SIG-M5 (cell line): ENCODE data around the gene RNF208.
"Not testable (repeated sequence)": the region's sequence is repeated elsewhere in the genome, so short reads cannot be mapped to it uniquely, and the experiment has no call there.

Experiments
- DNase-seq: peaks from one replicate; lab custom pipeline; 2025; lab: John Stamatoyannopoulos, UW

The RNF208 gene

DNA sequence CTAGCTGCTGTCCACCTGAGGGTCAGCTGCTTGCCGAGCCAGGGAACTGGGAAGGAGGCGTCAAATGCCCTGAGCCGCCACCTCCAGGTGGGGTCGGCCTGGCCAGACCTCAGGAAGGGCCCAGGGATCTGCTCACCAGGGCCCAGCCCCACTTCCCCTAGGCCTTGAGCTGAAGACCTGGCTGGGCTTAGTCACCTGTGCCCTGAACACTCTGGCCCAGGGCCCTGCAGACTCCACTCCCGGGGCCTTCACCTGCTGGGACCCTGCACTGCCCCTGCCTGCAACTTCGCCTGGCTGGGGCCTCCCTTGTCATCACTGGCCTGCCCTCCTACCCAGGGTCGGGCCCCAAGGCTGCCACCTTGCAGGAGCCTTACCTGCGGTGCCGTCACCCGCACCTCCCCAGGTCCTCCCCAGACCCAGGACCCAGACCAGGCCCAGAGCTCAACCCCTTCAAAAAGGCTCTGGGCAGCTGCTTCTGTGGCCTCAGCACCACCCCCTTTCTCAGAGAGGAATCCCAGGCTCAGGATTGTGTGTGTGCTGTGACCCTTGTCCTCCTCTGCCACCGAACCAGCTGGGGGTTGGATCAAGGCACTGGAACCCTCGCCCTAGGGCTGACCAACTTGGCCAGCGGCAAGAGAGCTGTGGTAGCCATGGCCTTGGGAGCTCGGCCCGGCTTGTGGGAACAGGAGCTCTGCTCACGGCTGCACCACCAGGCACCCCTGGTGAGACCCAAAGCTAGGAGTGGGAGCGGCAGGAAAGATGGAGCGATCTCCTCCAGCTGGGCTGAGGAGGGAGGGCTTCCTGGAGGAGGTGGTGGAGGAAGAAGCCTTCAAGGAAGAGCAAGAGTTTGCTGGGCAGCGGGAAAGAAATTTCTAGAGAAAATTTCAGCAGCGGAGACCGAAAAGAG lies 31.9 kb upstream of the RNF208 start:
- no peak for DNase-seq

DNA sequence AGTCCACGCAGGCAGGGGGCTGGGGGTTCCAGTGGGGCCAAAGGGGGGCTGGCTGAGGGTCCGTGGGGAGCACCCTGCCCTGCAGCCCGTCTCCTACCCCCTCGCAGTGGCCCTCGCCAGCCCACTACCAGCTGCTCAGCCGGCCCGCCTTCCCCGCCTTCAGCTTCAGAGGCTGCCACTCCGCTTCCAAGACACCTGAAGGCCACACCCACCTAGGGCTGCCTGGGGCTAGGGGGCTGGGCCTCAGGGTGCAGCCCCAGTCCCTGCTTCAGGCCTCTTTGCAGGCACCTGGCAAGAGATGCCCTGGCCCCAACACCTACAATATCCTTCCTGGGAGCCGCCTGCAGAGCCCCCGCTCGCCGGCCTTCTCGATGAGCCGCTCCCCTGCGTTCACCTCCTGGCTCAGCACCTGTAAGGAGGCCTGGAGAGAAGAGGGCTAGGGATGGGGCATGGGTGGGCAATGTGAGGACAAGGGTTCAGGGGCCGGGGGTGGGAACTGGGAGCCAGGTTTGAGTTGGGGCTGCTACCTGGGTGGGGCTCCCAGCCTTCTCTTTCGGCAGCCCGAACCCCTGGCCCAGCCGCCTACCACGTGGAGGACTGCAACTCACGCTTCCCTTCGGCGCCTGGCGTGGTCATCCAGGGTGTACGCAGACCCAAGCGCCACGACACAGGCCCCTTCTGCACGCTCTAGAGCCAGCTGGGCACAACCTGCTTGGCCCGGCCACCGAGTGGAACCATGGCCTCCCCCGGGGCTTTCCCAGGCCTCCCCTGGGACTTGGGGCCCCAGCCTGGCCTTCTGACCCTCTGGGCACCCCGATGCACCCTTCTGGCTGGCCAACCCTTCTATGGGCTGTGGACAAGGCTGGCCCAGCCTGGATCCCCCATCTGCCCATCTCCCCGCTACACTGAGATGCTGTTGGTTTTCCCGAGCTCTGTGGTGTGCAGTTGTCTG lies 30.8 kb upstream of the RNF208 start:
- DNase-seq: no peak

DNA sequence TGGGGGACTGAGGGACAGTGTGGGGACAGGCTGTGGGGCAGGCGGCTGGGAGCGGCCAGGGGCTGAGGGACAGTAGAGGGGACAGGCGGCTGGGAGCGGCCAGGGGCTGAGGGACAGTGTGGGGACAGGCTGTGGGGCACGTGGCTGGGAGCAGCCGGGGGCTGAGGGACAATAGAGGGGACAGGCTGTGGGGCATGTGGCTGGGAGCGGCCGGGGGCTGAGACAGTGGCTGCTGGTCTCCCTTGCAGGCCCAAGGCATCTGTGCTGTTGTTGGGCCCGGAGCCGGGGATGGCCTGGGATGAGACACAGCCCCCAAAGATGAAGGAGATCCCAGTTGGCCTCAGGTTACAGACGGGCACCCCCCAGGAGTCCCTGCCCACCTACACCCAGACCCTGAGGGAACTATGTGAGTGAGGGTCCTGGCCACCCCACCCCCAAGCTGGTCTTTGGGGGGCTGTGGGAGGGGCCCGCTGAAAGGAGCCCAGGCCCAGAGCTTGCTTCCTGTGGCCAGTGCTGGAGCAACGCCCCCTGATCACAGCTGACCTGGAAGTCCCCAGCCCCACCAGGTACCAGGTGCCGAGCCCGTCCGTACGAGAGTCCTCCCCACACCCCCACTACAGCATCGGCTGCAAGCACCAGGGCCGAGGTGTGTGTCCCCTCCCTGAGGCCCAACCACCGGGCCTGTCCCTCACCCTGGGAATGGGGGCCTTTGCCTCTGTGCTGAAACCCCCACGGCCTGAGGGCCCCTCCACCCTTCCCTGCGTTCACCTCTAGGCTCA lies 29.6 kb upstream of the RNF208 start:
- DNase-seq: no peak

DNA sequence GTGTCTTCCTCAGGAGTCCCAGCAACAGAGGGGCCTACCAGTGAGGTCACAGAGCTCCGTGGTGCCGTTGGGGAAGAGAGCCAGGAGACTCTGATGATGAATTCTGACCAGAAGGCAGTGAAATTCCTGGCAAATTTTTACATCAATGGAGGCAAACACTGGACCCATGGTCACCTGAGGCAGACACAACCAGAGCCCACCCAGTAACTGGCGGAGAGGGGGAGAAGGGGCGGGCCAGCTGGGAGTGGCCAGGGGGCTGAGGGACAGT lies 29.1 kb upstream of the RNF208 start, which contains the start of gene STPG3:
TSS of gene STPG3 (plus strand) at position 93 of the 268 bp plus-strand sequence. CDS start at position 94, 1 bp downstream.
- no peak for DNase-seq

DNA sequence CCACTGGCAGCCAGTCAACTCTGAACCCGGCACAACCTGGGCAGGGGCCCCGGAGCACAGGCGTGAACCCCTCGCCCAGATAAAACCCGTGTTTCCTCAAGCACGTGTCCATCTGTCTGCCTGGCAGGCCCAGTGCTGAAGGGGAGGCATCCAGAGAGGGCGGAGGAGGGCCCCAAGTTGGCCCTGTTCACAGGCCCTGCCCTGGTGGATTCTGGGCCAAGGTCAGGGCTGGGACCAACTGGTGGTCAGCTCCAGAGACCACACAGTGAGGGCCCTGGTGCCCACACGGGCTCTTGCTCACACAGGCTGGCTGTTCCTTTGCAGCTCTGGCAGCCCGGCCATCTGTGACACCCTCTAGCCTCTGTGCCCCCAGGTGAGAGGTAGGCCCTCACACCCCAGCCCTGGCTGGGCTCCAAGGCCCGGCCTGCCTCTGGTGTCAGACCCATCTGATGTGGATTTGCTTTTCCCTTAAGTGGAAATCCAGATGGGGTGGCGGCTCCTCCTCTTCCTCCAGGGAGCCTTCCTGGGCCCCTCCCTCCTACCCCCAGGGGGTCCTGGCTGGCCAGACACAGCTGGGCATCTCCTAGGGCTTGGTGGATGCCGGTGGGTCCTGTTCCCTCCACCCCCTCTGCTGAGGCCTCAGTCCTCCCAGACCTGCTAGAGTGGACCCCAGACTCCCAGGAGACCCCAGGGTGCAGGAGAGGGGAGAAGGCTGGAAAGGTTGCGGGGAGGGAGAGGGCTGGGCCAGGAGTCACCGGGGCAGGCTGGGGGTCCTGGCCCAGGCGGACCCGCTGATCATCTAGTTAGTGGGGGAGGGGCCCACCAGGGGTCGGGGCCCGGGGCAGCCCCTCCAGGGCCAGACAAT lies 28.5 kb upstream of the RNF208 start:
- no peak for DNase-seq

DNA sequence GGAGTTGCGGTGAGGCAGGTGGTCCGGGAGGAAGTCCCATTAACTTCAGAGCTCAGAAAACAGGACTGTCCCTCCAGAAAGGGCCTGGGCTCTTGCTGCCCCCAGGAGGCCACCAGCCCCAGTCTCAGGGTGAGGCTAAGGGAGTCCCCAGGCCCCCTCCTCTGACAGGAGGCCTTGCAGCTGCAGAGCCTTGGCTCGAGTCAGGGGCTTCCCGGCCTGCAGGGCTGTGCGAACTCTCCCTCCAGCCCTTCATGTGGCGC lies 25.8 kb upstream of the RNF208 start:
- DNase-seq: no peak

DNA sequence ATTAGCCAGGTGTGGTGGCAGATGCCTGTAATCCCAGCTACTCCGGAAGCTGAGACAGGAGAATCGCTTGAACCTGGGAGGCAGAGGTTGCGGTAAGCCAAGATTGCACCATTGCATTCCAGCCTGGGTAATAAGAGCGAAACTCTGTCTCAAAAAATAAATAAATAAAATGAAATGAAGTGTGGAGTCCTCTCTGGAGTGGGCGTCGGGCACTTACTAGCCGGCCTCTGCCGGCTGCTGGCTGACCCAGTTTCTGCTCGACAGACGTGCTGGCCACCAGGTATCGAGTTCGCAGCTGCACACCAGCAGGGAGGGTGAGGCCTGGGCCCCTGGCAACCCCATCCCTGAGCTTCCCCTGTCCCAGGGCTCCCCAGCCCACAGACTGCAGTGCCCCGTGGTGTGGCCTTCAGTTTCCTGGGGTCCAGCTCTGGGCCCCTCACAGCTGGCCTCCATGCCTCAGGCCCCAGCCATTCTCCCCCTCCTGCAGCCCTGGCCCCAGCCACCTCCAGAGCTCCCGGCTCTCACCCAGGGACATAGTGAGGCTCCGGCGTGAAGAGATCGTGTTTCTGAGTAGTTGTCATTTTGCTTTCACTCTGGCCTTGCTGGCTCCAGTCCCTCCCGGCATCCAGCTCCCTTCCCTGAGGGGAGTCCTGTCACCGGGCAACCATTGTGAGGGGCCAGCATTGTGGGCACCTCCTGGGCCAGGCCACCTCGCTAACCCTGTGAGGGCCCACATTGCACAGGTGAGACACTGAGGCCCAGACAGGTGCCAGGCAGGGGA lies 25.3 kb upstream of the RNF208 start:
- DNase-seq: no peak

DNA sequence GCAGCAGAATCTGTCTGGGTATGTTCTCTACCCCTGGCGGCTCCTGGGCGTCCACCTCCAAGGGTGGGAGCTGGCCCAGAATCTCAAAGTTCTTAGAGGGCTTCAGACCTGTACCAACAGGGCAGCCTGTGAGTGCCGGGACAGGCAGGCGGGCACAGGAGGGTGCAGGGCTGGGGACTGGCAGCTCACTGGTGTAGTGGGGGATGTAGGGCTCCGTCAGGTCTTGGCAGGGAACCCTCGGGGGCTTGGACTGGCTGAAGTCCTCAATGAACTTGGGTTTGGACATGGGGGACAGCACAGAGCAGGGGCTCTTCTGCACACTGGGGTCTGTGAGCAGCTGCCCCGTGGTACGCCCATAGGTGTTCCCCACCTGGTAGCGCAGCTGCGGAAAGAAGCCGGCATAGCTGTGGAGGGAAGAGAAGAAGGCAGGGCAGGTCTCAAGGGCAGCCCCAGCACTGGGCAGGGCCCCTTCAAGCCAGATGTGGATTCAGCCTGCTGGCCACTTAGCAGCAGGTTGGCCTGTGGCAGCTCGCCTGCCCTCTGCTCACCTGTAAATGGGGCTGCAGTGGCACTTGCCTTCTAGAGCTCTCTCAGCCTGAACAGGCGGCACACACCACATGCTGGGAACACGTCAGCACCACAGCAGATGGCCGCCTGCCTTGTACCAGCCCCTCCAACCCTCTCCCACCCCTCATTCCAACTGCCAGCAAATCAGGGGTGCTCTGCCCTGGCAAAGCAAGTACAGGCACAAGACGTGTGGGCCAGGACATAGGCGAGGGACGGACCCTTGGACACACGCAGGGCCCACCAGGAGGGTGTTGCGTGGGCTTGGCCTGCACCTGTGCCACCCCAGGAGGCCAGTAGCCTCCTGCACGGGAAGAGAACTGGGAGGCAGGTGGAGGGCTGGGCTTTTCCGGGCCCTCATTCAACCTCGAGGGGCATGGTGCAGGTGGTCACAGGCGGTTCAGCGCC lies 23.7 kb upstream of the RNF208 start:
- DNase-seq: no peak

DNA sequence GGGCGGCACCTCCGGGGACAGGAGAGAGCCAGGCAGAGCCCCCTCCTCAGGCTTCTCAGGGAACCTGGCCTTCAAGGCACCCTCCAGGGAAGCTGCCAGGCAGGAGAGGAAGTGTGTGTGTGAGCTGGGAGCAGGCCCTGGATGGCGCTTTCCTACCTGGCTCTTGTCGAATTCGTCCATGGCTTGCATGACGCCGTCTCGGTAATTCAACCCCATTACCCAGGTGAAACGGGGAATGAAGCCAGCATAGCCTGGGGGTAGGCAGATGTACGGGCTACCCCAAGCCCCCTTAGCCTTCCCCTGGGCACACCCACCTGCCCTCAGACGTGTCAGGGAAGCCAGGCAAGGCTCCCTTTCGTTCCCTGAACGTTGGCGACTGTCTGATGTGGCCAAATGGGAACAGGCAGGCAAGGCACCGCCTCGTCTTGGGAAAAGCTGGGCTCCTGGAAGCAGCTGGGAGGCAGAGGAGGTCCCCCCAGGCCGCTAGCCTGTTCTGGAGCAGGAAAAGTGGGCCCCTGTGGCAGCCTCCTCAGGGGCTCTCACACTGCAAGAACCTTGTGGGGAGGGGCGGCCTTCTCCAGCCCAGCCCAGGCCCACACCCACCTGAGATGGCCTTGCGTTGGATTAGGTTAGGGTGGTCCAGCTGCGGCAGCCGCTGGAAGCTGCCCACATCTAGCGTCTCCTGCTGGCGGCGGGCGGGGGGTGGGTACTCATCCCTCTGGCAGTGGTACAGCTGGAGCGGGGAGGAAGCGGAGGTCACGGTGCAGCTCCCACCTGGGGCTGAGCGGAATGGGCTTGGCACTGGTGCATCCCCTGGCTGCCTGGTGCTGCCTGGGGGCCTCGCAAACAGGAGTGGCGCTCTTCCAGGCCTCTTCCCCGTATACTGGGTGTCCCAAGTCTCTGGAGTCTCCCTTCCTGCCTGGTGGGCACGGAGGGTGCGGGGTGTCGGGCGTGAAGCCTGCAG lies 22.7 kb upstream of the RNF208 start:
- DNase-seq: no peak

DNA sequence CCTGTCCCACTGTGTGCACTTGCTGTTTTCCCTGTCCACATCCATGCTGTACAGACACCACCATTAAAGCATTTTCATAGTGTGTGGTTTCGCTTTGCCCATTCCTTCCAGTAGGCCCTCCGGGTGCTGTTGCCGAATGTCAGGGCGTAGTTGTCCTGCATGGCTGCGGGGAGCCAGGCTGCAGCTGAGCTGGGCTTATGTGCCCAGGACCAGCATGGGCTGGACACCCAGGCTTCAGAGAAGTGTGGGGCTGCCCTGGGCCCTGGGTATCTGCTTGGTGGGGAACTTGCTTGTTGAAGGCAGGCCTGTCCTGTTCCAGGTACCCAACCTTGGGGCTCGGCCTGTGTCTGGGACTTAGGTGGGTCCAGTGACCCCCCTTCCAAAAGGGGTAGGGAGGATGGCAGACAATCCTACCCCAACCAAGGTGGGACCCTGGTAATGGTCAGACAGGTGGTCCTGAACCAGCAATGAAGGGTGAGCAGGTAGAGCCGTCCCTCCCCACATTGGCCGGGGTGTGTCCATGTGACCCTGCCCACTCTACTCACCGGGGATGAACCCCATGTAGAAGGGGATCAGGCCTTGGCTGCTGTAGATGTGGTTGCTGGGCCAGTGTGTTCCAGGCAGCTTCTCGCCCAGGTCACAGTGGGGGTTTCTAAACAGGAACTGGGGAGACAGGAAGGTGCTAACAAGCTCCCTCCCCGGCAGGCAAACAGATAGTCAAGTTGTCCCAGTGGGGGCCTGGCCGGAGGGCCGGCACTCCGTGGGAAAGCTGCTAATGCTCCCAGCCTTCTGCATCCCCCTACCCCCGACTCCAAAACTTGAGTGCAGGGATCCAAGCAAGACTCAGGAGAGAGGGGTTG lies 21.8 kb upstream of the RNF208 start:
- no peak for DNase-seq

DNA sequence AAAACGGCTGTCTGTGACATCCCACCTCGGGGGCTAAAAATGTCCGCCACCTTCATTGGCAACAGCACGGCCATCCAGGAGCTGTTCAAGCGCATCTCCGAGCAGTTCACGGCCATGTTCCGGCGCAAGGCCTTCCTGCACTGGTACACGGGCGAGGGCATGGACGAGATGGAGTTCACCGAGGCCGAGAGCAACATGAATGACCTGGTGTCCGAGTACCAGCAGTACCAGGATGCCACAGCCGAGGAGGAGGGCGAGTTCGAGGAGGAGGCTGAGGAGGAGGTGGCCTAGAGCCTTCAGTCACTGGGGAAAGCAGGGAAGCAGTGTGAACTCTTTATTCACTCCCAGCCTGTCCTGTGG lies 21.2 kb upstream of the RNF208 start:
- DNase-seq: not testable (repeated sequence)

DNA sequence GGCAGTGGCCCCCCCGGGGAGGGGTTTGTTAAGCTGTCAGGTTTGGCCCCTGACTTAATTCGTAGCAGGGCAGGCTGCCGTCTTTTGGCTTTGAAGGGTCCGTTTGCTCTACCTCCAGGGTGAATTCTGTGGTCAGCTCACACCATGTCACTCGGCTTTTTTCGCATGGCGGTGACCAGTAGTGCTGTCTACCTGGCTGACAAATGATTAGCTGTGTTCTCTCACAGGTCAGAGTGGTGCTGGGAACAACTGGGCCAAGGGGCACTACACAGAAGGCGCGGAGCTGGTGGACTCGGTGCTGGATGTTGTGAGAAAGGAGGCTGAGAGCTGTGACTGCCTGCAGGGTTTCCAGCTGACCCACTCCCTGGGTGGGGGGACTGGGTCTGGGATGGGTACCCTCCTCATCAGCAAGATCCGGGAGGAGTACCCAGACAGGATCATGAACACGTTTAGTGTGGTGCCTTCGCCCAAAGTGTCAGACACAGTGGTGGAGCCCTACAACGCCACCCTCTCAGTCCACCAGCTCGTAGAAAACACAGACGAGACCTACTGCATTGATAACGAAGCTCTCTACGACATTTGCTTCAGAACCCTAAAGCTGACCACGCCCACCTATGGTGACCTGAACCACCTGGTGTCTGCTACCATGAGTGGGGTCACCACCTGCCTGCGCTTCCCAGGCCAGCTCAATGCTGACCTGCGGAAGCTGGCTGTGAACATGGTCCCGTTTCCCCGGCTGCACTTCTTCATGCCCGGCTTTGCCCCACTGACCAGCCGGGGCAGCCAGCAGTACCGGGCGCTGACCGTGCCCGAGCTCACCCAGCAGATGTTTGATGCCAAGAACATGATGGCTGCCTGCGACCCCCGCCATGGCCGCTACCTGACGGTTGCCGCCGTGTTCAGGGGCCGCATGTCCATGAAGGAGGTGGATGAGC lies 20.5 kb upstream of the RNF208 start:
- no peak for DNase-seq

DNA sequence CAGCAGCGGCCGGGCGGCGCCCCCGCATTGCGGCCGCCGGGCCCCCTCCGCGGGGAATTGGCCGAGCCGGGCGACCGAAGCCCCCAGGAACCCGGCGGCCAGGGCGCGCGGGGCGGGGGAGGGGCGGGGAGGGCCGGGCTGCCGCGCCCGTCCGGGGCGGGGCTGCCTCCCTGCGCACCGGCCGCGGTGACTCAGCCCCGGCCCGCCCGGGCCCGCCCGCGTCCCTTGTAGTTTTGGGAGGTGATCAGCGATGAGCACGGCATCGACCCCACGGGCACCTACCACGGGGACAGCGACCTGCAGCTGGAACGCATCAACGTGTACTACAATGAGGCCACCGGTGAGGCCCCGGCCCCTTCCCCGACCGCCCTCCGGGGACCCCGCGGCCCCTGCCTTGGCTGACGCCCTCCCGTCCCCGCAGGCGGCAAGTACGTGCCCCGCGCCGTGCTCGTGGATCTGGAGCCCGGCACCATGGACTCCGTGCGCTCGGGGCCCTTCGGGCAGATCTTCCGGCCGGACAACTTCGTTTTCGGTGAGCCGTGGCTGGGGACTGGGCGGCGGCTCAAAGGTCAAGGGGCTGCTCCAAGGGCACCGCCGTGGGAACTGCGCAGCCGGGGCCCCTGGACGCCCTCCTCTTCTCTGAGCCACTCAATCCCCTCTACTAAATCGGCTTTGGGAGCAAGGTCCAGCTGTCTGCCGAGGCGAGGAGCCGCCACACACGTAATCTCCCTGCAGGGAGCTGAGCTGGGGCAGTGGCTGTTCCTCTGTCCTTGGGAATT lies 19.6 kb upstream of the RNF208 start:
- no peak for DNase-seq

DNA sequence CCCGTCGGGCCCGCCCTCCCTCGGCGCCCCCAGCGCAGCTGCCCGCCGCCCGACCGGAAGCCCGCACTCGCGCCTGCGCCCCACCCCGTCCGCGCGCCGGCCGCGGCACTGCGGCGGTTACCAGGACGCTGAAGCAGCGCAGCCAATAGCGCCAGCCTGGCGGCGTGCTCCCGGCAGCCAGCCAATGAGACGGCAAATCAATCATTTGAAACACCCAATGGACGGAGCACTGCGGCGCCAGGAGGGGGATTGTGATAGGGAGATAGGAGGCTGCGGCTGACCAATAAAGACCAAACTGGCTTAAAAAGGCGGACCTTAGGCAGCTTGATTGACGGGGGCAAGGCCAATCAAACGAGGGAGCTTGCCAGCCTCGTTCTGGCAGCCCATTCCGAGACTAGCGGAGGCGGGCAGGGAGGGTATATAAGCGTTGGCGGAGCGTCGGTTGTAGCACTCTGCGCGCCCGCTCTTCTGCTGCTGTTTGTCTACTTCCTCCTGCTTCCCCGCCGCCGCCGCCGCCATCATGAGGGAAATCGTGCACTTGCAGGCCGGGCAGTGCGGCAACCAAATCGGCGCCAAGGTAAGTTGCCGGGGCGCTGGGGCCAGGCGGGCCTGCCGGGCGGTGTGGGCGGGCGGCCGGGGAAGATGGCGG lies 18.9 kb upstream of the RNF208 start, which contains the start of gene TUBB4B:
TSS of gene TUBB4B (plus strand) at position 447 of the 649 bp plus-strand sequence. CDS start at position 521, 74 bp downstream.
- peak; percentile 98 for DNase-seq

DNA sequence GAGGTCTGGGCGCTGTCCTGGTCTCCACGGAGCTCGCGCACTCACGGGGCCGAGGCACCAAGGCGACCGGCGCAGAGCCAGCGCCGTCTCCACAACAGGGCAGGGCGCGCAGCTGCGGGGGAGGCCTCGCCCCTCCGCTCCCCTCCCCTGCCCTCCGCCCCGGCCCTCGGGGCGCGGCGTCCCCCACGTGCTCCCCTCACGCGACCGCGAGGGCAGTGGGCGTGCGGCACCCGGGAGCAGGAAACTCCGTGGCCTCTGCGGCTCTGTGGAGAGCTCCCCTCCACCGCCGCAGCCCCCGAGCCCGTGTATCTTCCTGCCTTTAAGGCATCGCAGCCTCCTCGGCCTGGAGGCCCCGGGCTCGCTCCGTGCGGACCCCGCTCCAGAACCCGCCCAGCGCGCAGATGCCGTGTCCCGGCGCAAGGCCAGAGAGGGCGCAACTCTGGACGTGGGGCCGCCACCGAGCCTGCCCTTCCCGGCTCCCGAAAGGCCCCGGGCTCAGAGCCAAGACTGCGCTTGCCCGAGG lies 18.3 kb upstream of the RNF208 start:
- DNase-seq: no peak
